IPS DF 19.7 (cell line): ENCODE measurements around the gene EYA3.

Experiments
- DNase-seq: peaks from one replicate; pipeline ENCODE4 v3.0.0-alpha.2; 2013; ENCODE audit warnings: low read depth, low spot score

Gene EYA3

GRCh38 chr1:28113242-28113572, 24.8 kb upstream of the EYA3 start:
- DNase-seq: peak; percentile 17

DNA sequence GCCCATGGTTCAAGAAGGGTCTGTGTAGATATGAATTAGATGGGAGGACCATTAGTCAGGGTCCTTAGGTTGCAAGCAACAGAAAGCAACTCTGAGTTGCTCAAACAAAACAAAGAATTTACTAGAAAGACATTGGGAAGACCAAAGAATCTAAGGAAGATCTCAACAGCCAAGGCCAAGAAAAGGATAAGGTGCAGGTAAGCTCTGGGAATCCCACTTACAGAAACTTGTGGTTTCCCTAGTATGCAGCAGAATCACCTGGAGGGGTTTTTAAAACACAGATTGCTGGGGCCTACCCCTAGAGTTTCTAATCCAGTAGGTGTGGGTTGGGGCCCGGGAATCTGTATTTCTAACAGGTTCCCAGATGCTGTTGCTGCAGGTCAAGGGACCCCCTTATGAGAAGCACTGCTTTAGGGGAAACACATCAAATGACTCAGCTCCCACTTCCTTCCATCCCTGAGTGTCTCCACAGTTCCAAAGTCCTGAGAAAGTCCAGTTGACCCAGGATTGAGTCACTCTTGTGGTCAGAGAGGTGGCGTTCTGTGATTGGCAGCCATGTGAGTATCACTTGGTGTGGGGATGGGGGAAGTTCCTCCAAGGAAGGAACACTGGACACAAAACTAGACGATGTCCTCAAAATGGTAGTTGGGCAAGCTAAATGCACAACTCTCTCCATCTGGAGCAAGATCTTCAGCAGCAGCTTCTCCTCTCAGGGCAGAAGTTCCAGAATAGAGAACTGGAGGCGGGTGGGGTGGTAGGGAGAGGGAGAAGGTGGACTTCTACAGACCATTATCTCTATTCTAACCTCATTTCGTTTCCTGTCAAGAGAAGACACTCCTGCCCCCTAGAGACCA, 24.2 kb upstream of the EYA3 start:
- no peak for DNase-seq

DNA sequence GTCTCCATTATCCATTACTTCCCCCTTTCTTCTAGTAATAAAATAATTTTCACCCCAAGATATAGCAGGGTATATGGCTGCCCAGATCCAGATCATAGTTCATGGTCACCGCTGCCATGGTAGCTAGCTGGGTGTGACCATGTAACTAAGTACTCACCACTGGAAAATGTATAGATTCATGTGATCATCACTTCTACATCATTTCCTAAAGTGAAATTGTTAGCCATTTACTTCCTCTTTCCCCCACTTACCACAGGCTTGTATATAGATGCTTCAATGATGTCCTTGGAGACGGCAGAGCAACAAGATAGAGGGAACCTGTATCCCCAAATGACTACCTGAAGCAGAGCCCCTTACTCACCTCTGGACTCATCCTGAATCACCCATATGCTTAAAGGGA, 22.7 kb upstream of the EYA3 start:
- DNase-seq: no peak

GRCh38 chr1:28110555-28110954, 22.1 kb upstream of the EYA3 start:
- DNase-seq: no peak

- DNase-seq: no peak
Observed at GRCh38 chr1:28109639-28110038, 21.2 kb upstream of the EYA3 start.

DNA sequence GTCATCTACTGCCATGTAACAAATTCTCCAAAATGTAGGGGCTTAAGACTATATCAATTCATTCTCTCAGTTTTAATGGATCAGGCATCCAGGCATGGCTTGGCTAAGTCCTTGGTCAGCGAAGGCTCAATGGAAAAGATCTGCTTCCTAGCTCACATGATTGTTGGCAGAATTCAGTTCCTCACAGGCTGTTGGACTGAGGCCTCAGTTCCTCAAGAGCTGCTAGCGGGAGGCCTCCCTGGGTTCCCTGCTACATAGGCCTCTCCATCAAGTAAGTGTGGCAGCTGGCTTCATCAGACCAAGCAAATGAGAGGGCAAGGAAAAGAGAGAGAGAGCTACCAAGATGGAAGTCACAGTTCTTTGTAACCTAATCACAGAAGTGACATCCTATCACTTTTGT, 19.6 kb upstream of the EYA3 start:
- no peak for DNase-seq

DNA sequence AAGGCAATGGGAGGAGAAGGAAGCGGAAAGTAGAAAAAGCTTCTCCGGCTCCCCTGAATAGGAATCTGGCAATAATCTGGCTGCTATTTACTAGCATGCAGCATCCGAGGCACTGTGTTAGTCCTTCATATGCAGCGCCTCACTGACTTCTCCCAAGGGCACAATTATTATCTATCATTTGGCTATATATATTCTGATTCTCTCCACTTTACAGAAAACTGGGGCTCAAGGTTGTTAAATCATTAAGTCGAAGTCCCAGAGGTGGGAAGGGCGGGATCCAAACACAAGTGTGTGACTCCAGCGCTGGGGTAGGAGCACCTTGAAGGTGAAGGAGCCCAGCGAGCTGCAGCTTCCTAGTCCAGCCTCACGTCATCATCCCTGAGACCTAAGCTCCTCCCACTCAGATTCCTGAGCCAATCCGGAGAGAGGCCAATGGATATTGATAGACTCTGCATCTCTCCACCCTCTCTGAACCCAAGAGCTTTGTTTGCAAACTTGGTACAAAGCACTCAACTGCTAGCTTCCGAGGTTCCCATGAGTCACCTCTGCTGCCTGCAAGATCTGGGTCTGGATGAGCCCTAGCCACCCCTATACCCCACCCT, 16.6 kb upstream of the EYA3 start:
- DNase-seq: peak; percentile 96

GRCh38 chr1:28102189-28102588, 13.8 kb upstream of the EYA3 start:
- no peak for DNase-seq

DNA sequence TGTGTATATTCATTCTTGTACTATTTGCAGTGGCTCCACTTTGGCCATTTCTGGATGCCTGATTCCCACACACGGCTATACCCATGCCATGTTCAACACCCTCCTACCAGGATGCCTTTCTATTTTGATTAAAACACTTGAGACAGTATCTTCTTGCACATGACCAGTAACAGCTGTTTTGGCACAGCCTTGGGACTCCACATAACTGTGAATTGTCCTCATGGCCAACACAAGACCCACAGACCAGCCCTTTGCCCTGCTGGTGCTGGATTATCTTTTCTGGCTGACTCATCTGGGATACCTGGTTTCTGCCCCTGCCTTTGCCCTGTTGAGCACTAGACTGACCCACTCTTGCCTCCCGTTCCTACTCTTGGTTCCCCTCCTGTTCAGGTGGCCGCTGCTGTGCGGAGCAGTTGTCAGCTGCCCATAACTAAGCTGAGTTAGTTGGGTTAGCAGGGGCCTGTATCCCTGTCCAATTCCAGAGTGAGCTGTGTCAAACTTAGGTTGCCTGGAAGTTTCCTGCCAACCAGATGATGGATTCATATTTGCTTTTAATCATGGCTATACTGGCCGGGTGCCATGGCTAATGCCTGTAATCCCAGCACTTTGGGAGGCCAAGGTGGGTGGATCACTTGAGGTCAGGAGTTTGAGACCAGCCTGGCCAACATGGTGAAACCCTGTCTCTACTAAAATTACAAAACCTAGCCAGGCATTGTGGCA, 10.8 kb upstream of the EYA3 start:
- no peak for DNase-seq

- no peak for DNase-seq
Observed at GRCh38 chr1:28097100-28097472, 8.7 kb upstream of the EYA3 start.

DNA sequence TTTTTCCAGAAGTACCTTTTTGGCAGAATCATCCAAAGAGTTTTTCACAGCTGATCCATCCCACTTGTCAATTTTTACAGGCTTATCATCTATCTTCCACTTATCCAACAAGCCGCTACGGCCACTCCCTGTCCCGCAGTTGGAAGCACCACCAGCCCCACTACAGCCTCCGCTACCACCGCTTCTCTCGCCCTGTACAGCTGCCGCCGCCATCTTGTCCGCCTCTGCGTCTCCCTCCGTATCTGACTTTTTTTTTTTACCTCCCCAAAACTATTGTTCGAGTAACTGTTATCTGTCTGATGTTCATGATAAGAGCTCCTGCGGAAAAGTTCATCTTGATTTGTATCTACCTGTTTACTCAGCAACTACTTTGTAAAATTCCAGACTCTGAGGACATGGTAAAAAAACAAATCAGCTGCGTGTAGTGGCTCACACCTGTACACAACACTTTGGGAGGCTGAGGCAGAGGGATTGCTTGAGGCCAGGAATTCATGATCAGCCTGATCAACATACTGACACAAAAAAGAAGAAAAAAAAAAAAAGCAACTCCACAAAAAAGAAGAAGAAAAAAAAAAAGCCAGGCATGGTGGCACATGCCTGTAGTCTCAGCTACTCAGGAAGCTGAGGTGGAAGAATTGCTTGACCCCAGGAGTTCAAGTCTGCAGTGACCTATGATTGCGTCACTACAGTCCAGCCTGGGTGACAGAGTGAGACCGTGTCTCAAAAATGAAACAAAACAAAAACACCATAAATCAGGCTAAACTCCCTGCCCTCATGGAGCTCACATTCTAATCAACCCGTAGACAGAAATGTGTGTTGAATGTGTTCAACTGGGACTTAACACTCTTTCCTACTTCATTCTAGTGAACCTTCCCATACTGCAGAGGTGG, 8.0 kb upstream of the EYA3 start:
- DNase-seq: no peak

- DNase-seq: no peak
Observed at GRCh38 chr1:28091043-28091781, 2.8 kb upstream of the EYA3 start.

- DNase-seq: no peak
Observed at GRCh38 chr1:28087614-28088167, 719 bp downstream of the EYA3 start.

DNA sequence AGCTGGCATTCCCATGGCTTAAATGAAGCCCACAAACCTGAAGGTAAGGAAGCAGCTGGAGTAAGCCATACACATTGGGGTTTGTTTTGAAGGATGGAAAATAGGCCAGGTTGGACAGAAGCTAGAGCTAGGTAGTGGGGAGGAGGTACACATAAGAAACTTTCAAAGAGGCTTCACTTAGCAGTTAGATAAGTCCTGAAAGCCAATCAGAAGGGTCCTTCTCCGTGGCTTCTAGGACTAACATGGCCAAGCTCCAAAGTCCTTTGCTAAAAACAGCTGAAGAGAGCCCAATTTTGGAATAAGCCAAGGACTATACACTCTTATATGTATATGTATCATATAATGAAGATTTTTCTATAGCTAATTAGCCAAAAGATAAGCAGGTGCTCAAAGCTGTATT, 1.8 kb downstream of the EYA3 start:
- DNase-seq: no peak

- DNase-seq: no peak
Observed at GRCh38 chr1:28085129-28085528, 3.3 kb downstream of the EYA3 start.

DNA sequence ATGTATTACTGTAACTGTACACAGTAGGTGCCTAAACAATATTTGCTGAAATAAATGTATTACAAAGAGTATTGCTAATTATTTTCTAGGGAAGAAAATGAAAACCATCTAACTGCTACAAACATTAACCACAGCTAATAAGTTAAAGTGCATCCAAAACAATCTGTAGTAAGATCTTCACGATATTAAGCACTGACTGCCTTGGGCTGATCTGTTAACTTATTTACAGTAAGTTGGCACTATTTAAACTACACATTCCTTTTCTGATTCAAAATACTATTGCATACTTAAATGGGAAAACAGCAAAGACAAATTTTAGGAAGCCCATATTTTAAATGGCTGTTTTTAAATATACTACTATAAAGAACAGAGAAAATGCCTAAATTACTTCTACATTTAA, 4.5 kb downstream of the EYA3 start:
- no peak for DNase-seq

DNA sequence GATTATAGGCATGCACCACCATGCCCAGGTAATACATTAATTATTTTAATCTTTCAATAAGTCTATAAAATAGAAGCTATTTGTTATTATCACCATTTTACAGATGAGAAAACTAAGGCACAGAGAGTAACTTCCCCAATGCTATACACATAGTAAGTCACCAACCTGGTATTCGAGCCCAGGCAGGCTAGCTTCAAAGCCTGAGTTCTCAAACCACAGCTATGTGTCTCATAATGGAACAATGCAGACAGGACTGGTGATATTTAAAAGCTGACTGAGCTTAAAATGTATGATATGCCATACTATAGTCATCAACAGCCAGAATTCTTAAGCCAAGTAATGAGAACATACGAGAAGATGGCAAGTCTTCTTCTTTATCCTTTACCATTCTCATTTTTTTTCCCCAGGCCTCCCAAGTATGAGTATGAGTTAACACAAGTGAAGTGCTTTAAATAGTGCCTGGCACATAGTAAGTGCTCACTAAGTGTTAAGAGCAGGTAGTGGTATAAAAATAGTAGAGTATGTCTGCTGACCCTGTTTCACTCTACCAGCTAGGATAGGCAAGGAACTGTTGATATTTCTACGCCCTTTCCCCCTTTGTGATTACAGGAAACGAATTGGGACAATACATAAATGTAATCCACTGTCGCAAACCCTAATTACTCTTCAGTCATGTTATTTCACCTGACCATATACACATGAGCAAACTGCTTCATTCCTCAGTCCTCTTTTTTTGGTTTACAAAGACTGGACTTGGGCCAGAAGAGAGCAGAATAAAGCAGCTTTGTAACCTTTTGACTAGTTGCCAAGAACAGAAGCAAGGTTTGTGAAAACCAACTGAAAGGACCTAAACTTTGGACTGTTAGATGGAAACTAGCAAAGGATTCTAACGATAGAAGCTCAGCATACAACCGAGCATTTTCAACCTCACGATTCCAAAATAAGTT, 9.5 kb downstream of the EYA3 start:
- DNase-seq: no peak

DNA sequence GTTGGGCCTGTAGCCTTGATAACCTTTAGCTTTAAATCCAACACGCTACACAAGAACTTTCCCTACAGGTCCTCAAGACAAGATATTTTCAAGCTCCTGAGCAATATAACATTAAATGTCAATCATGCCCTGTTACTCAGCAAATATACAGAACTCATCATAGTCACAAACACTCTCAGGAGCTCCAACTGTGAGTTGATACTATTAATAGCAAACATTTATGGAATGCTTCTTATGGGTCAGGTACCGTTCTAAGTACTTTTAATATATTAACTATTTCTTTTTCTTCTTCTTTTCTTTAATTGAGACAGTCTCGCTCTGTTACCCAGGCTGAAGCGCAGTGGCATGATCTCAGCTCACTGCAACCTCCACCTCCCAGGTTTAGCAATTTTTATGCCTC, 10.1 kb downstream of the EYA3 start:
- no peak for DNase-seq

DNA sequence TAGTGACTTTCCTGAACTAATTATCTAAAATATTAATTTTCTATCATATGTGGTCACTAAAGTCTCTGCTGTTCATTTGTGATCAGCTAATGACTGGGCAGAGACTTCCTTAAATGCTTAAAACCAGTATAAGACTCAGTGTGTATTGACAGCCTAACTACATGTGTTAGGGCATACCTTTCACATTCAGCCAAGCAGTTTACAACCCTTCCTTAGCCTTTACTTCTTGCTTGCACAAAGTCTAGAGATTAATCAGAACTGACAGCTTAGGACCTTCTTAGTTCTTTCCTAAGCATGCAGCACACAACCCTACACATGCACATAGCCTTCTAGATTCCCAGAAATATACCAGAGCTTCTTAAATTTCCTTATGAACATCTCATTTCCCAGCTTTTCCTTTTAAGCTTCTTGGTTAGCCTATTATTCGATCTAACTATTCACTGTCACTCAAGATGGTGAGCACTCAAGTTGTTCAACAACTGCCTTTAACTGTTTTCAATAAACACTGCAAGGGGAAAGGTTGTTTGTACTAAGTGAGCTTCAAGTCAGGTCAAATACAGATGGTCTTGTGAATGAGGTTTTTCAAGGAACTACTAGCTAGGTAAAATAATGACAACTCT, 13.4 kb downstream of the EYA3 start:
- no peak for DNase-seq
